Tongue (tissue), 2 donors: Measurements from ENCODE around the gene RAB42. TPM values are rescaled to one million over a fixed set of nuclear protein-coding genes. Genes with fewer than 3 reads are reported as not detected.
"Not testable (repeated sequence)": the region's sequence is repeated elsewhere in the genome, so short reads cannot be mapped to it uniquely, and the experiment has no call there.

Experiments used
- DNase-seq: peaks from one replicate; pipeline ENCODE4 v3.0.0-alpha.2; 2015
- total RNA-seq: library from RNA; depleted of rRNA; stranded (reverse); fragments of >200 nt; gene quantifications from one replicate; pipeline ENCODE4 v1.2.3, GENCODE V29; 2014

The RAB42 gene
- total RNA-seq, 1 donor from 2014 or later = 14.2 TPM

DNA sequence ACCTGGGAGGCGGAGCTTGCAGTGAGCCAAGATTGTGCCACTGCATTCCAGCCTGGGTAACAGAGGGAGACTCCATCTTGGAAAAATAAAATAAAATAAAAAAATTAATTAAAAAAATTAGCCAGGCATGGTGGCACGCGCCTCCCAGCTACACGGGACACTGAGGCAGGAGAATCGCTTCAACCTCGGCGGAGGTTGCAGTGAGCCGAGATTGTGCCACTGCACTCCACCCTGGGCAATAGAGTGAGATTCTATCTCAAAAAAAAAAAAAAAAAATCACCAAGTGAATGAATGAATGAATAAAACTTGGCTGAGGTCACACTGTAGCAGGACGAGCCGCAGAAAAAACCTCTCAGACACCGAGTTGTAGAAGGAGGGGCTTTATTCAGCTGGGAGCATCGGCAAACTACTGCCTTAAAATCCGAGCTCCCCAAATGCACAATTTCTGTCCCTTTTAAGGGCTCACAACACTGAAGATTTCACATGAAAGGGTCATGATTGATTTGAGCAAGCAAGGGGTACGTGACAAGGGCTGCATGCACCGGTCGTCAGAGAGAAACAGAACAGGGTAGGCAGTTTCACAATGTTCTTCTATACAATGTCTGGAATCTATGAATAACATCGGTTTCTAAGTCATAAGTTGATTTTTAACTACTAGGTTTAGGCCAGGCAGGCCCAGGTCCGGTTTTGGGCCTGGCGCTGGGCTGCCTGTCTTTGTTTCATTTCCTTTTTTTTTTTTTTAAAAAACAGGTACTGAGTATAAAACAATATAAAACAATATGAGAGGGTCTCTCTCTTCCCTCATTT, 5.3 kb upstream of the RAB42 start:
- DNase-seq = not testable (repeated sequence)

DNA sequence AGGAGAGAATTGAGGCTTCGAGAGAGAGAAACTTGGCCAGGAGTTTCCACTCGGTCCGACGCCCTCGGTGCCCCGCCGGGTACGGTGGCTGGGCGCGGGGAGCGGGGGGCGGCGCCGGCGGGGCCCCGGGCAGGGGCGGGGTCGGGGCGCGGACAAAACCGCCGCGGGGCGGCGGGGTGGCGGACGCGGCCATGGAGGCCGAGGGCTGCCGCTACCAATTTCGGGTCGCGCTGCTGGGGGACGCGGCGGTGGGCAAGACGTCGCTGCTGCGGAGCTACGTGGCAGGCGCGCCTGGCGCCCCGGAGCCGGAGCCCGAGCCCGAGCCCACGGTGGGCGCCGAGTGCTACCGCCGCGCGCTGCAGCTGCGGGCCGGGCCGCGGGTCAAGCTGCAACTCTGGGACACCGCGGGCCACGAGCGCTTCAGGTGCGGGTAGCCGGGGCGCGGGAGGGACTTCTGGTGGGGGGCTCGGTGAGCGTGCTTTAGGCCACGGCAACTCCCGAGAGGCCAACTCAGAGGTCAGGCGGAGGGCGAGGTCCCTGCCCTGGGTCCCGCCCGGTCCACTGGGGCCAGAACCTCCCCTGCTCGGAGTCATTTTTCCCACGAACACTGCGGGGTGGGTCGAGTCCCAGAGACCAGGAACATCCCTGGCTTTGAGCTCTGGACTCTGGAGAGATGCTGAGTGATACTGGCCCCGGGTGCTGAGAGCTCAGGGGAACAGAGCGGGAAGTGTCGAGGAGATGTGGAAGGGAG, 431 bp downstream of the RAB42 start:
- DNase-seq = no peak

DNA sequence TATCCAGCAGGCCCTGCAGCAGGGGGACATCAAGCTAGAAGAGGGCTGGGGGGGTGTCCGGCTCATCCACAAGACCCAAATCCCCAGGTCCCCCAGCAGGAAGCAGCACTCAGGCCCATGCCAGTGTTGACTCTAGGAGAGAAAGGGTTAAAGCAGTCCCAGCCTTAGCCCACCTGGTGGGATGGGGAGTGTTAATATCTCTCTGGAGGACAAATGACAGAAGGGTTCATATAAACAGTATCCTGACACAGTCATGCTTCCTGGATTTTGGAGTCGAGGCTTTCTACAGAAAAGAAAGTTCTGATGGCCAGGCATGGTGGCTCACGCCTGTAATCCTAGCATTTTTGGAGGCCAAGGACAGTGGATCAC, 1.9 kb downstream of the RAB42 start:
- DNase-seq = not testable (repeated sequence)

DNA sequence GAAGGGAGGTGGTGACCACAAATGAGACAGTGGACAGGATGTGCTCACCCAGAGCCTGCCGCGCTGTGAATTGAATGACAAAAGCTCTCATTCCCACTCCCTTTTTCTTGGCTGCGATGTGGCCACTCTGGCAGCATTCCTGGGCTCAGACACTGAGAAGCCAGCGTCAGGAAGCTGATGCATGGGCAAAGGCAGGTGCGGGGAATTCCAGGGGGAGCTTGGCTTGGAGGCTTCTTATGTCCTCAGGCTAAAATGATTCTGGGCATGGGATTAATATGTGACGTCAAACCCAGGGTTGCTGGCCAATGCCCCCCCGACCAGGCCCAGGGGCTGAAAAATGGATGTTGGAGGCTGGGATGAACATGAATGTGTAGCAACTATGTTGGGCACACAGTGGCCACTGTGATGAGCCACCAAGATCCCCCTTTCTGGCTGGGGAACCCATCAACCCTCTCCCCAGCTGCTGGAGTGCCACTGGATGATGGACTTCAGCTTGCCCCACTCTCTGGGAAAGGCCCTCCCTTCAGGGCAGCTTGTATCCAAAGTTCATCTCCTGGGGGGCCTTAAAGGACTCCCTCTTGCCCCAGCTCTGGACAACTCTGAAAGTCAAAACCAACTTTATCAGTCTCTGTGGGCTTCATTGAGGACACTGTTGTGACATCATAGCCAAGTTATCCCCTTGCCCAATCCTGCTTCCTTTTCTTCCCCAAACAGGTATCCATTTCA, 2.8 kb downstream of the RAB42 start:
- peak; percentile 92 for DNase-seq

DNA sequence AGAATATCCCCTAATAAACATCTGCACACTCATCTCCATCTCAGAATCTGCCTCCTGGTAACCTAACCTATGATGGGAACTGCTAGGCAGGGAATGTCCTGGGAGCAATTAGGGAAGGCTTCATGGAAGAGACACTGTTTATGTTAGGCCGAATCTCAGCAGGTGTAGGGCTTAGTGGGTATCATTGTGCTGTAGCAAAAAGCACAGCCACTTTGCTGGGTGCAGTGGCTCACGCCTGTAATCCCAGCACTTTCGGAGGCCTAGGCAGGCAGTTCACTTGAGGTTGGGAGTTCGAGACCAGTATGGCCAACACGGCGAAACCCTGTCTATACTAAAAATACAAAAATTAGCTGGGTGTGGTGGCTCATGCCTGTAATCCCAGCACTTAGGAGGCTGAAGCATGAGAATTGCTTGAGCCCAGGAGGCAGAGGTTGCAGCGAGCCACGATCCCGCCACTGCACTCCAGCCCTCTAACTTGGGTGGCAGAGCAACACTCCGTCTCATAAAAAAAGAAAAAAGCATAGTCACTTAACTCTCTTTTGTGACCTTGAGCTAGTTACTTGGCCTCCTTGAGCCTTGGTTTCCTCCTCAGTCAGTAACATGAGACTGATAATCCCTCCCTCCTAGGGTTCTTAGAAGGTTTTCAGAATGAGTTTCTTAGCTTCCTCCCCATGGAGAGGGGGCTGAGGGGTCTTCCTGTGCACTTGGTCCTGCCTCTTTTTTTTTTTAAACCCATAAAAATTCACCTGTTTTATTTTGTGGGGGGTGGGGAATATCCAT, 3.5 kb downstream of the RAB42 start:
- no peak for DNase-seq

DNA sequence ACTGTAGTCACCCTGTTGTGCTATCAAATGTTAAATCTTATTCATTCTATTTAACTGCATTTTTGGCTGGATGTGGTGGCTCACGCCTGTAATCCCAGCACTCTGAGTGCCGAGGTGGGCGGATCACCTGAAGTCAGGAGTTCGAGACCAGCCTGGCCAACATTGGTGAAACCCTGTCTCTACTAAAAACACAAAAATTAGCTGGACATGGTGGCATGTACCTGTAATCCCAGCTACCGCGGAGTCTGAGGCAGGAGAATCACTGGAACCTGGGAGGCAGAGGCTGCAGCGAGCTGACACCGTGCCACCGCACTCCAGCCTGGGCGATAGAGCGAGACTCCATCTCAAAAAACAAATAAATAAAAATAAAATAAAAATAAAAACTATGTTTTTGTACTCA, 4.2 kb downstream of the RAB42 start:
- DNase-seq = not testable (repeated sequence)

DNA sequence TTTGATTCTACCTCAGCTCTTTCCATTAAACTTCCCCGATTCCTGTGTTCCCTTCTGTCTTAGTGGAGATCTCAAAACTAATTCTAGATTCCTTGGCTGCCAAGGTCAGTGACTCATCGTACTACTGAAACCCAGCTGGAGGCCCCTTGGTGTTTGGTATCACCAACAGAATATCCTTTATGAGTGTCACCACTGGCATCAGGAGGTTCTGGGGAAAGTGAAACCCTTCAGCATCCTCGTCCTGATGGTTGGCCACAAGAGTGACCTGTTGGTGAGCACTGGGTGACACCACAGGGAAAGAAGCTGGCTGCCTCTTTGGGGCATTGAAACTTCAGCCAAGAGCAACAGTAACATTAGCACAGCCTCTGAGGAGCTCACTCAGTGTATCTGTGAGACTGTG, 9.6 kb downstream of the RAB42 start:
- no peak for DNase-seq

DNA sequence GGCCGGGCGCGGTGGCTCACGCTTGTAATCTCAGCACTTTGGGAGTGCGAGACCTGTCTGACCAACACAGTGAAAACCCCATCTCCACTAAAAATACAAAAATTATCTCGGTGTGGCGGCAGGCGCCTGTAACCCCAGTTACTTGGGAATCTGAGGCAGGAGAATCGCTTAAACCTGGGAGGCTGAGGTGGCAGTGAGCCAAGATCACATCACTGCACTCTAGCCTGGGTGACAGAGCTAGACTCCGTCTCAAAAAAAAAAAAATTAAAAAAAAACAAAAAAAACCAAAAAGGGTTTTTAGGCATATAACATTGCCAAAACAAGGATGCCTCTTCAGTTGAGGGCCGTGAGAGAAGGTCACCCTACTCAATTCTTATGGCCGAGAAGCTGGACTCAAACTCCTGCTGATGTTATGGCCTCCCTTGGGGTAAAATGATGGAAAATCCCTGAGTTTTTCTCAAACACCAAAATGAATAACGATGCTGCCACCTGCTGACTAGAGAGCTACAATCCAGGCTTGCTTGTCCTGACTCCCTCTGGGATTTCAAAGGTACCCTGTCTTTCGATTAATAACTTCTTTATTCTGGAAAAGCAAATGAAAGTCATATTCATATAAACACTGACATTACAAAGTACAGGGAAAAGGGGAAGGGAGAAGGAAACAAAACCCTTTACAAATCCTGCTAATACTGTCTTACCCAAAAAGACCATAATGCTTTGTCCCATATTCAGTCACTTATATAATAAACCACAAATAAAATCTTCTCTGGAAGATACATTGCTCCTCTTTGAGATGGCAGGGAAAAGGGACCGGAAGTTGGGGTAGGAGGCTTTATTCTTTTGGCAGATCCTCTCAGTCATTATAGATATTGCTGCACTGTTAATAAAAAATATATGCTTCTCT, 10.7 kb downstream of the RAB42 start:
- peak; percentile 91 for DNase-seq

DNA sequence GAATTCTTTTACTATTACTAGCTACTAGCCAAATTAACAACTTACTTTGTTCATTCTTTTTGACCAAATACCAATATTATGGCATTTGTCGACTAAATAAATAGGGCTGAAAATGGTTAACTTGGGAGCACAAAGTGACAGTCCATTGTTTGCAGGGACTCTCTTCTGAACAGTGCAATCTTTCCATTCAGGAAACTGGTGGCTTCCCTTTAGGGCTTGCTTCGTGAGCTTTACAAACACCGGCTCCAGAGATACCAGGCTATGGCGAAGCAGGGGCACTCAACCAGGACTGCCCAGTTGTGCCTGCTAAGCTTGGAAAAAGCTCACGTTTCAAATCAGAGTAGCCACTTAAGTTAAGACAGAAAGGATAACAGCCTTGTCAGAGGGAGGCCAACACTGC, 12.3 kb downstream of the RAB42 start:
- DNase-seq = no peak

DNA sequence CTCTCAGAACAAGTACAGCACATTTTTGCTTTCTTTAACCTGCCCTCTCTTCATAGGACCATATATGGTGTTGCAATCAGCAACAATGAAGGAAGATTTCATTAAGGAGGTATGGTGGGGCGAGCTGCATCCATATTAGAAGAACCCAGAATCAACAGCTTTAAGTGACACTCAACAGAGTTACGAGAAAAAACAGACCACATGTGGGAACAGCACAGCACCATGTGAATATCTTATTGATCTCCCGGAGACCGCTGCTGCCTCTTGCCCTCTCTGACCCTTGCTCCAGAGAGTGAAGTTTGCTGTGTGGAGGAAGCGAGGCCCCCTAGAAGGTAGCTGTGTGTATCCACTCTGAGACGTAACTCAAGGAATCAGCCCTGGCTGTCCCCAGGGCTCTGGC, 12.9 kb downstream of the RAB42 start:
- DNase-seq = no peak

DNA sequence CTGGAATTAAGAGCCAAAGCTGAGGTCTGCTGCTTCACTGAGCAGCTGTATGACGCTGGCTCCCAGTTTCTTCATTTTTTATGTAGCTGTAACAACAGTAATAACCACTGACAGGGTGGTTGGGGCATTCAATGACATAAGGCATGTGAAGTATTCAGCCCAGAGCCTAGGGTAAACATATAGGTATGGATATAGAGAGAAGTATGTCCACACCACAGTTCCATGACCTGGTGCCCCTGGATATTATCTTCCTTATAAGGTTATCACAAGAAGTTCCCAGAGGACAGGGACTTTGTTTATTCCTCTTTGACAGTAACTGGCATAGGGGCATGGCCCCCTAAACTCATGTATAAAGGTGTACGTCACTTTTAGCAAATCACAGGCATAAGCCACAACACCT, 14.7 kb downstream of the RAB42 start:
- DNase-seq = no peak

DNA sequence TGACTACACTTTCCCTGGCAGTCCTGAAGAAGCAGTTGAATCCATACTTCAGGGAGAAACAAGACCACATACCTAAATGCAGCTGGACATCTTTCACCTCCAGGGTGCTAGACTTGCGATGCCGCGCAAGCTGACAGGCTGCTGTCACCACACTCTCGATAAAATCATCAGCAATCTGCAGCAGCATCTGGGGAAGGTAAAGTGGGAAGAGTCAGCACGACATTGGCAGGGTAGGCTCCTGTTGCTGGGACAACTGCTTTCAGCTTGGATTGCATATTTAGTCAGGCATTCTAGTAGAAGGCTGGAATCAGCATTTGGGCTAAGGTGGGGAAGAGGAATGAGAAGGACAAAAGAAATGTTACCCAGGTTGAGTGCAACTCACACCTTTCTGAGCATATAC, 21.1 kb downstream of the RAB42 start:
- no peak for DNase-seq

DNA sequence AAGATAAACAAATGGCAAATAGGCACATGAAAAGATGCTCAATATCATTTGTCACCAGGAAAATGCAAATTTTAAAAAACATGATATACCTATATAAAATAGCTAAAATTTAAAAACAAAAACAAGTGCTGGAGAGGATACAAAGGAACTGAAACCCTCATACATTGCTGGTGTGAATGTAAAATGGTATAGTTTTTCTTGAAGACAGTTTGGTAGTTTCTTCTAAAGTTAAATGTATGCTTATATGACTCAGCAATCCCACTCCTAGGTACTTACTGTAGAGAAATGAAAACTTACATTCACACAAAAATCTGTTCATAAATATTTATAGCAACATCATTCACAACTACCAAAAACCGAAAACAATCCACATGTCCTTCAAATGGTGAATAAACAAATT, 39.6 kb downstream of the RAB42 start:
- DNase-seq = no peak

DNA sequence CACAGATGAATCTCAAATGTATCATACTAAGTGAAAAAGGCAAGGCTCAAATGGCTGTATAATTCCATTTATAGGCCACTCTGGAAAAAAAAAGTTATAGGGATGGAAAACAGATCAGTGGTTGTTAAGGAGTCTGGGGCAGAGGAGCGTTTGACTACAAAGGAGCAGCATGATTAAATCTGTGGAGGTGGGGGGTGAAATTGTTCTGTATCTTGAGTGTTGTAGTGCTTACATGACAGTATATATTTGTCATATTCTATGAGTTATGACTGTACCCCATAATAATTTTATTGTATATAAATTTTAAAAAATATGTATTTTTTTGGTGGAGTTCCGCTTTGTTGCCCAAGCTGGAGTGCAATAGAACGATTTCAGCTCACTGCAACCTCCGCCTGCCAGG, 40.5 kb downstream of the RAB42 start:
- no peak for DNase-seq

DNA sequence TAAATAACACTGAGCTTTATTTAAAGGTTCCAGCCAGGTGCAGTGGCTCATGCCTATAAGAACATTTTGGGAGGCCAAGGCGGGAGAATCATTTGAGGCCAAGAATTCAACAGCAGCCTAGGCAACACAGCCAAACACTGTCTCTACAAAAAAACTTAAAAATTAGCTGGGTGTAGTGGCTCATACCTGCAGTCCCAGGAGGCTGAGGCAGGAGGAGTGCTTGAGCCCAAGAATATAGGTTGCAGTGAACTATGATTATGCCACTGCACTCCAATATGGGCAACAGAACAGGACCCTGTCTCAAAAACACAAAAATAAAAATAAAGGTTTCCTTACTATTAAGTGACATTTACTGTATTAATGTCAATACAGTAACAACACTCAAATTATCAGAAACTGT, 48.7 kb downstream of the RAB42 start:
- DNase-seq = no peak

DNA sequence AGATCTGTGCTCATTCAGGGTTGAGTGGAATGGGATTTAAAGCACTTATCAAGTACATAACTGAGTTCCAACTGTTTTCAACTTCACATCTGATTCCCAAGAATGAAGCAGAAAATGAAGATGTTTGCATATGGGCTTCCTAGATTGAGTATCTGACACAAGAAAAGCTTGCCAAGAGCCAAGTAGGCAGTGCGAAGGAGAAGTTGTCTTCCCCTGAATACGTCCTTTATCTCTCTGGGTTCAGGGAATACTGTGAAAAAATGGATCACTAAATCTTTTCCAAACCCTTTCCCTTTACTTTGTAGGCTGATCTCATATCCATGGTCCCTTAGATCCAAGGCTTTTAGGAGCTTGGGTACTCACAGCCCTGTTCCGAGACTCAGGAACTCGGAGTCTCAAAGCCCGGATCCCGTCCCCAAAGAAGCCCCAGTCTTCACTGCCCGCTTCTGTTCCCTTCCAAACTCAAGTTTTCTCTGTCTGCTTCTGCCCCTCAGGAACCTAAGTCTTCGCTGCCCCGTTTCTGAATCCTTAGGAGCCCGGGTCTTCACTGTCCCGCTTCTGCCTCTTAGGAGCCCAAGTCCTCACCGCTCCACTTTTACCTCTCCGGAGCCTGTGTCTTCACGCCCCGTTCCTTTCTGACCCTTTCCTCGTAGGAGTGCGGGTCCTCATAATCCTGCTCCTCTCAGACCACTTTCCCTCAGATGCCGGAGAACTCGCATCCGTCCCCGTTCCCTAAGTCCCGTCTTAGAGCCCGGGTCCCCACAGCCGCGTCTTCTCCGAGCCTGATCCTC, 50.2 kb downstream of the RAB42 start:
- DNase-seq = no peak

DNA sequence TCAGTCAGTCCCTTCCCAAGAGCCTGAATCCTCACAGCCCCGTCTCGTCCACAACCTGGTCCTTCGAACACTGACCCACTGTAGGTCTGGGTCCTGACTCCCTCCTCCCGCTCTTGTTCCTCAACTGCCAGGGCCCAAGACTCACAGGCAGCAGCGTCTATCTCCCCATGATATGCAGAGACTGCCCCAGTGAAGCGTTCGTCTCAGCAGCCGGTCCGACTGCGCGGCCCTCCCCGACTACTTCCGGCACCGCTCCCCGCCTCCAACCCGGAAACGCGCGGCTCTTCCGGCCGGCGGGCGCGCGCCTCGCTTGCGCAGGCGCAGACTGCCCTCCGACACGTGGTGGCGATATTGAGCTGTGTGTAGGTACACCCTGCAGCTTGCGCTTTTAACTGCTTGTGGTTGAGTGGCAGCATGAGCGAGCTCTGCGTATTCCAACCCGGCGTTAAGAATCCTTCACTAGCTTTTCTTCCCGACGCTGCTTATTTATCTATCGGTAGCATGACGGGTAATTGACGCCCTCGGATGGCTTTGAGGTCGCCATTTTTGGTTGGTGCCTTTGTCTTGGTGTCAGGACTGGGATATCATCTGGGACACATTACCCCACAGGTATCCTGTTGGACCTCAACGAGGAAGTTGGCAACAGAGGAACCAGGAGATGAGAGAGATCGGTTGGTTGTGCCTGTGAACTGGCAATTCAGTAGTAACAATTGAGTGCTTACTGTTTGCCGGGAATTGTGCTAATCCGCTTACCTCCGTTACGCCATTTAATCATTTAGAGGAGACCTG, 51.0 kb downstream of the RAB42 start, which contains the start of gene TAF12:
Gene TAF12, minus strand, starts transcription at position 221 of the 789 bp plus-strand sequence. CDS start 20,986 bp downstream, outside the sequence.
- peak; percentile 97 for DNase-seq

DNA sequence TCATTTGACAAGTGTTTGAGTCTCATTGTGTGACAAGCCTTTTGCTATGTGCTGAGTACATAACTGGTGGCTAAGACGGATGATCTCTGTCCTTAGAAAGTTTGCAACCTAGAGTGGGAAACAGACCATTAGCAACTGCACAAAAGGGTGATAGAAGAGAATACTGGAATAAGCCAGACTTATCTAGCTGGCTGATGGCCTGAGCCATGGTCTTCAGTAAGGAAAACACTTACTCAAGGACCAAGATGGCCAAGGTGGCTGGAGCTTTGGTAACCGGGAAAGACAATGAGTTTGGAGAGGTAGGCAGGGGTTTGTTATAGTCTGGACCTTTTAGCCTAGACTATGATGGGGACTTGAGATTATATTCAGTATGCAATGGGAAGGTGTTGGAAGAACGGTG, 52.4 kb downstream of the RAB42 start:
- no peak for DNase-seq
